DMS153 treated with DMSO at 0.1 percent for 48 hours (cell line): ENCODE results near the gene SLC38A8.

Source experiments
- DNase-seq: peaks from one replicate; lab custom pipeline; 2025; ENCODE audit not compliant: unreplicated experiment; lab: John Stamatoyannopoulos, UW

Gene SLC38A8

DNA sequence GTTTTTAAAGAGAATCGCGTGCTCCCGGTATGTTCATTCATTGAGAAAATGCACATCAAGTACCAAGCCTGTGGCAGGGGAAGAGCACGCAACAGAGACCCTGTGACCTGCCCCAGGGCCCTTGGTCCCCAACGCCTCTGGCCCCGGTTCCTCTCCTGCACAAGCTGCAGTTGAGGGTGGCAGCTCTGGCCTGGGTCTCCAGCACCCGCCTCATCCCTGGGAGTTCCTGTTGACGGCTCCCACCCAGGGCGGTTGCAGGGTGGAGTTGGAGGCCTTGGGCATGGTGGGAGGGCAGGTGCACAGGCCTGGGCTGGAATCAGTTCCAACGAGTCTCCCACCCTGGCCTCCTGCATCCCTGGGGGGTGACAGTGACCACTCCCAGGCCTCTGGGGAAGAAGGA, 69.5 kb downstream of the SLC38A8 start:
- no peak for DNase-seq

DNA sequence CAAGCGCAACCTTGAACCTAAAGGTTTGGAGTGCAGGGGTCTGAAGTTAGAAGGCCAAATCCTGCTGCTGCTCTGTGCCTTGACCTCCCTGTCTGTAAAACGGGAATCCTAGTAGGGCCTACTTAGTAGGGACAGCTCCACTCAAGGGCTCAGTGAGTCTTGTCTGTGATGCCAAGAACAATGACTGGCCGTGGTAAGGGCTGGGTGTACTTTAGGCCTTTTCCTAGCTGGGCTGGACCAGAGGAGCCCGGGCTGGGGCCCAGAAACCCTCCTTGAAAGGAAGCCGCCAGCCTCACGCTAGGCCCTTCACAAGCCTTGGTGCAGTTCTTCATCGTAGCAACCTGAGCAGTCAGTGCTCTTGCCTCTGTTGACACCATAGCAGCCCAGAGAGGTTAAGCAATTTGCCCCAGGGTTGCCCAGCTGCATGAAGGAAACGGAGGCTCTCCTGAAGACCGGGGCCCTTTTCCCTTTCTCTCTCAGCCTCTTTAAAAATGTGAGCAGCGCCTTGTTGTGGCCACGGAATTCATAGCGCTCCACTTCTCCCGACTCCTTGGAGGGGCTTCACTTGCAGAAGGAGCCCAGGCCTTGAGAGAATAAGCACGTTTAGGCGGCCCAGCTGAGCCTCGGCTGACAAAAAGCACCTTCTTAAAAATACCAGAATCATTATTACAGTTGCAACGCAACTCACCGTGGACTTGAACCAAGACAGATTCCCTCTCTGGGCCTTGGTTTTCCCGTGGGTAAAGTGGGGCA, 70.2 kb downstream of the SLC38A8 start:
- DNase-seq: no peak

DNA sequence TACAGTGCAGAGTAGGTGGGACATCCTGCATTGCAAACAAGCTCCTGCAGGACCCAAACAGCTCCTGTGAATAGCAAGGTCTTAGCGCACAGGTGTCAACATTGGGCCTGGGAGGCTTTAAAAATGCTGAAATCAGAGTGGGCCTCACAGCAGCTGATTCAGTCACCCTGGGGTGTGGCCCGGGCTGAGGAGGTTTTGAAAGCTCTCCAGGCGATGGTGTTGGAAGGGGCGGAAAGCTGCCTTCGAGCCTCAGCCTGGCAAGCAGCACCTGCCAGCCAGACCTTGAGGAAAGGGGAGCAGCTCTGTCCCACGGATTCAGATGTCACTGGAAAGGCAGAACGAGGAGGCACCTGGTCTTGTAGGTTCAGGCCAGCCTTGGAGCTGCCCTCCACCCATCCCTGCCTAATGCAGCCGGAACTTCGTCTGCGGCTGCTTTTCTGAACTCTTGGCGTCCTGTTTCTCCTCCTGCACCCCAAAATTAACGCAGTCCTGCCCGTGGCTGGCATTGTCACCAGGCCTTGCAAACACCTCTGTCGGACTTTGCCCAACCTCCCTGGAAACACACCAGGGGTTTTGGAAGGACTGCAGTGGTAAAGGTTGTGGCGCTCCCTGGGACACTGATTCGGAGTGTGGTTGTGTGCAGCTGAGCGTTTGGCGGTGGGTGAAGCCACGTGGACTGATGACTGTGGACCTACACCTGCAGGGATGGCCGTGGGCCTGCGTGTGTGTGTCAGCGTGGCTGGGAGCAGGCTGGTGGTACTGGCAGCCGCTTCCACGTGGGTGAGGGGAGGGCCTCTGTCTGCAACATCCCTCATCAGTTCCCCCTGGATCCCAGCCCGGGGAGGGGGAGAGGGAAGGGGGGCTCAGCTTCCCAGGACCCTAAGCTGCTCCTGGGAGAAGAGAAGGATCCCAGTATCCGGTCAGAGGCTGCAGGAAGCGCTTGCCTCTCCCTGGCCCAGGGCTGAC, 71.1 kb downstream of the SLC38A8 start:
- DNase-seq: no peak

DNA sequence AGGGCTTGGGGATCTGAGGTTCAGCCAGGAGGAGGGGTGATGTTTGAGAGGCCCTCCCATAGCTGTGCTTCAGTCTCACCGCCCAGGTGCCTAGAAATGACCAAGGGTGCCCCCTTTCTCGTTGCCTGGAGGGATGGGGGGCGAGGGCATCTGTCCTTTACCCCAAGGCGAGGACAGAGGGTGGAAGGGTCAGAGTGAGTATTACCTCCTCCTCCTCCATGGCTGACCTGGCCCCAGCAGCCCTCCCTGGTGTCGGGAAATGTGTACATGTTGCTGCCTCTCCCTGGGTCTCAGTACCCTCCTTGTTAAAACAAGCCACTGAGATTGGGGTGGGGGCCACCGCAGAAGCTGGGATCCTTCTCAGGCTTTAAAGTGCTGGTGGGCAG, 72.2 kb downstream of the SLC38A8 start:
- no peak for DNase-seq

DNA sequence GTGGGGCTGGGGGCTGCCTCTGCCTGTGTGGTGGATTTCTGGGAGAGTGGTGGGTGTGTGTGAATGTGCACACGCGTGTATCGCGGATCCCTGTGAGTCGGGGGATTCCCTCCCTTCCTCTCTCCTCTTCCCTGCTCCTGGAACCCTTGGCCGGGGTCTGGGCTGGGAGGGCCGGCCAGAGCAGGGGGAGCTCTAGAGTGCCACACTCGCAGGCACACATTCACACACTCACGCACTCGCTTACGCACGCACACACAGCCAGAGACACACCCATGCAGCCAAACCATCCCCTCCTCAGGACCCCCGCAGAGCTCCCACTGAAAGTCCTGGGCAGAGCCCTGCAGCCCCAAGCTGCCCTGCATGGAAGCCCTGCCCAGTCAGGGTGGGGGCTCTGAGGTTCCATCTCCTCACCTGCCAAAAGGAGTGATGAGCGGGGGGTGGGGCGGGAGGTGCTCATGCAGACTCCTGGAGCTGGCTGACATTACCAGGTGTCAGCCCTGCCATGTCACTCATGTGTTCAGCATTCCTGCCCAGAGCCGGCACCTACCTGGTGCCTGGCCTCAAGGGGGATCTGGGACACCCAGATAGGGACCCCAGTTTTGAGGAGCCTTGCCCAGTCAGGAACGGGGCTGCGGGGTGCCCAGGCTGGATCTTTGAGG, 72.7 kb downstream of the SLC38A8 start:
- DNase-seq: no peak

DNA sequence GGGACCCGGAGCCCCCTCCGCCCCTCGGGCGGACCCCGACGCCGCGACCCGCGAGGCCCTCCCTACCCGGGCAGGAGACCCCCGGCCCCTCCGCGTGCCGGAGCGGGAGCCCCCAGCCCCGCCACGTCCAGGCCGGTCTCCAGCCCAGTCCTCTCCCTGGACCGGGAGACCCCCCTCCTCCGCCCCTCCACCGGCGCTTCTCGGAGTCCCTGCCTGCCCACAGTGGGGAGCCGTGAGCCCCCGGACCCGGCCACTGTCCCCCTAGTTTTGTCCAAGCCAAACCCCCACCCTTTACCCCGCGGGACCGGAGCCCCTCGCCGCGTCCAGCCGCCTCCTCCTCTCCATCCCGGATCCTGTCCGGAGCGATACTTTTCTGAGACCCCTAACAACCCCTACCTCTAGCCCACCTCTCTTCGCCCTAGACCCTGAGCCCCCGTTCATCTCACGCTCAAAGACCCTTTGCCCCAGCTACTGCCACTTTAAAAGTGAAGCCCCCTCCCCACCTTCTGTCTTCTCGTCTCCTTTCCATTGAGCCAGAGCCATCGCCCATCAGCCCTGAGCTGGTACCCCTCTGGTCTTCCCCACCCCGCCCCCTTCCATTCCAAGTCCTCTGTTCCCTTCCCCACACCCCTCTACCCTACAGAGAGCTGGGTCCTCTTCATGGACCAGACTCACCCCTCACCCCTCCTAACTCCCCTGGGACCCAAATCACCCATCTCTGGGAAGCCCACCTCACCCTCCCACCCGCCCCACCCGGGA, 73.5 kb downstream of the SLC38A8 start:
- DNase-seq: no peak

DNA sequence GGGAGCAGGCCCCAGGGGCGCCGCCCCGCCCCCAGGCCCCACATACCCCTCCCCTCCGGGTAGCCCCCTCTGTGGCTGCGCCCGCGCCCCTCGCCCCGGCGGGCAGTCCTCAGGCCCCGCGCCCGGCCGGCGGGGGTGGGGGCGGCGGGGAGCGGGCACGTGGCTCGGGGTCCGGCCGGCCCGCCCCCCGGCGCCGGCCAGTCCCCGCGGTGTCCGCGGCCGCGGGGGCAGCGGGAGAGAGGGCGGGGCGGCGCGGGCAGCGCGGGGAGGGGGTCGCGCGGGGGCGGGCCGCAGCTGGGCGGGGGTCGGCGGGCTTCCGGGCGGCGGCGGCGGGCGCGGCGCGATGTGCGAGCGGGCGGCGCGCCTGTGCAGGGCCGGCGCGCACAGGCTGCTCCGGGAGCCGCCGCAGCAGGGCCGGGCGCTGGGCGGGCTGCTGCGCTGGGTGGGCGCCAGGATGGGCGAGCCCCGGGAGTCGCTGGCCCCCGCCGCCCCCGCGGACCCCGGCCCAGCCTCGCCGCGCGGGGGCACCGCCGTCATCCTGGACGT, 74.2 kb downstream of the SLC38A8 start:
- DNase-seq: no peak

DNA sequence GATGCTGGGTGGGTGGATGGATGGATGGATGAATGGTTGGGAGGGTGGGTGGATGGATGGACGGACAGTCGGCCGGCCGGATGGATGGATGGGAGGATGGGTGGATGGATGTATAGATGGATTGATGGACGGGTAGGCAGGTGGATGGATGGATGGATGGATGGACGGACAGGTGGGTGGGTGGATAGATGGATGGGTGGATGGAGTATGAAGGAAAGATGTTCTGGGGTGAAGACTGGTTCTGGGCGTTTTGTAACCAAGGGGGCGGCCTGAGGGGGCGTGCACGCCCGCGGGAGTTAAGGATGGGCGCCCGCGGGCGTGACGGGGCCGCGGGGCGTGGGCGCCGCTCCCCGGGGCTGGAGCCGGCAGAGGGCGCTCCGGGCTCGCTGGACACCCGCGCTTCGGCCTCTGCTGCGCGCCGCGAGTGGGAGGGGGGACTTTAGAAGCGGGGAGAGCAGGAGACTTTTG, 74.7 kb downstream of the SLC38A8 start, which contains the start of gene NECAB2:
Gene NECAB2 (plus strand): TSS at position 407 of the 468 bp plus-strand sequence. CDS start 405 bp downstream, outside the sequence.
- DNase-seq: no peak

DNA sequence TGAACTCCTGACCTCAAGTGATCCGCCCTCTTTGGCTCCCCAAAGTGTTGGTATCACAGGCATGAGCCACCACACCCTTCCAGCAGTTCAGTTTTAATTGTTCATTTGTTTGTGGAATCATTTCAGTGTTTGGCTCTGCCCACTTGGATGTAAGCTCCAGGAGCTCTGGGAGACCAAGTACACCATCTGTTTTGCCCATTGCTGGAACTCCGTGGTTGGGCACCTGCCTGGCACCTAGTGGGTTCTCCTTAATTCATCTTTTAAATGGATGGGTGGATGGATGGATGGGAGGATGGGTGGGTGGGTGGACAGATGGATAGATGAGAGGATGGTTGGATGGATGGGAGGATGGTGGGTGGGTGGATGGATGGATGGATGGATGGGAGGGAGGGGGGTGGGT, 75.5 kb downstream of the SLC38A8 start:
- no peak for DNase-seq

DNA sequence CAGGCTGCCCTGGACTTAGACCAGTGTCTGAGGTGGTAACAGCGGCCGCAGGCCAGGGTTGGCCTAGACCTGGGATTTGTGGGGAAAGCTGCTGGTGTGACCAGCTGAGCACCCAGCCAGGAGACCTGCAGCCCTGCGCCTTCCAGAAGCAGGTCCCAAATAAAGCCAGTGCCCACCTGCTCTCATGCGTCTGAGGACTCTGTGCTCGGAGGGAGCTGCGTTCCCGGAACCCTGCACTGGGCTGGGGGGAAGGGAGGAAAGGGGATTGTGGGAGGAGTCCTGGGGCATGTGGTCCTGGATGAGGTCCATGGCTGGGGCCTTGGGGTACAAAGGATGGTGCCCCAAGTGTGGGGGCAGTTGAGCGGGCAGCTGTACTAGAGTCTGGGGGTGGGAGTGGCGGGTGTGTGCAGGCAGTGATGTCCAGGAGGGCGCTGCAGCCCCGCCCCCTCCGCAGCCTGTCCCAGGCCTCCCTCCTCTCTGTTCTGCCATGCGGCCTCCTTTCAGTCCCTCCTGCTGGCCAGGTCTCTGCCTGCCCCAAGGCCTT, 76.4 kb downstream of the SLC38A8 start:
- no peak for DNase-seq

DNA sequence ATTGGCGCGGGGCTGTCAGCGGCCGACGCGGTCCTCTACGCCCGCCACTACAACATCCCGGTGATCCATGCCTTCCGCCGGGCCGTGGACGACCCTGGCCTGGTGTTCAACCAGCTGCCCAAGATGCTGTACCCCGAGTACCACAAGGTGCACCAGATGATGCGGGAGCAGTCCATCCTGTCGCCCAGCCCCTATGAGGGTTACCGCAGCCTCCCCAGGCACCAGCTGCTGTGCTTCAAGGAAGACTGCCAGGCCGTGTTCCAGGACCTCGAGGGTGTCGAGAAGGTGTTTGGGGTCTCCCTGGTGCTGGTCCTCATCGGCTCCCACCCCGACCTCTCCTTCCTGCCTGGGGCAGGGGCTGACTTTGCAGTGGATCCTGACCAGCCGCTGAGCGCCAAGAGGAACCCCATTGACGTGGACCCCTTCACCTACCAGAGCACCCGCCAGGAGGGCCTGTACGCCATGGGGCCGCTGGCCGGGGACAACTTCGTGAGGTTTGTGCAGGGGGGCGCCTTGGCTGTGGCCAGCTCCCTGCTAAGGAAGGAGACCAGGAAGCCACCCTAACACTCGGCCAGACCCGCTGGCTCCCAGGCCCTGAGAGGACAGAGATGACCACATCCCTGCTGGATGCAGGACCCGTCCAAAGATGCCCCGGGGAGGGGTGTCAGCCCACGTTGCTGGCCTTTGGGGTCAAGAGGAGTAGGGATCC, 77.0 kb downstream of the SLC38A8 start:
- DNase-seq: no peak

DNA sequence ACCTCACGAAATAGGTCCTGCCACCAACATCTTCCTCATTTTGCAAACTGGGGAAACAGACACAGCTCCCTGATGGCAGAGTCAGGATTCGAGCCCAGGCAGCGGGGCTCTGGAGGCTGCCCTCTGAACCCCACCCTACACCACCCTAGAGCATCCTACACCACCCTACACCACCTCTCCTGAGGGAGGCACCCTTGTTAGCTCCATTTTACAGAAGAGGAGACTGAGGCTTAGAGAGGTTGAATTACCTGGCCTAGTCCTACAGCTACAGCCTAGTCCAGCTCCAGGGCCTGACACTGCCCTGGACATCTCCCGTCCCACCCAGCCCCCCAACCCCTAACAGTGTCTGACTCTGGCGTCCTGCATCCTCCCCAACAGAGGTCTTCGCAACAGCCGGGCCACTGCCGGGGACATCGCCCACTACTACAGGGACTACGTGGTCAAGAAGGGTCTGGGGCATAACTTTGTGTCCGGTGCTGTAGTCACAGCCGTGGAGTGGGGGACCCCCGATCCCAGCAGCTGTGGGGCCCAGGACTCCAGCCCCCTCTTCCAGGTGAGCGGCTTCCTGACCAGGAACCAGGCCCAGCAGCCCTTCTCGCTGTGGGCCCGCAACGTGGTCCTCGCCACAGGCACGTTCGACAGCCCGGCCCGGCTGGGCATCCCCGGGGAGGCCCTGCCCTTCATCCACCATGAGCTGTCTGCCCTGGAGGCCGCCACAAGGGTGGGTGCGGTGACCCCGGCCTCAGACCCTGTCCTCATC, 77.7 kb downstream of the SLC38A8 start:
- DNase-seq: no peak

DNA sequence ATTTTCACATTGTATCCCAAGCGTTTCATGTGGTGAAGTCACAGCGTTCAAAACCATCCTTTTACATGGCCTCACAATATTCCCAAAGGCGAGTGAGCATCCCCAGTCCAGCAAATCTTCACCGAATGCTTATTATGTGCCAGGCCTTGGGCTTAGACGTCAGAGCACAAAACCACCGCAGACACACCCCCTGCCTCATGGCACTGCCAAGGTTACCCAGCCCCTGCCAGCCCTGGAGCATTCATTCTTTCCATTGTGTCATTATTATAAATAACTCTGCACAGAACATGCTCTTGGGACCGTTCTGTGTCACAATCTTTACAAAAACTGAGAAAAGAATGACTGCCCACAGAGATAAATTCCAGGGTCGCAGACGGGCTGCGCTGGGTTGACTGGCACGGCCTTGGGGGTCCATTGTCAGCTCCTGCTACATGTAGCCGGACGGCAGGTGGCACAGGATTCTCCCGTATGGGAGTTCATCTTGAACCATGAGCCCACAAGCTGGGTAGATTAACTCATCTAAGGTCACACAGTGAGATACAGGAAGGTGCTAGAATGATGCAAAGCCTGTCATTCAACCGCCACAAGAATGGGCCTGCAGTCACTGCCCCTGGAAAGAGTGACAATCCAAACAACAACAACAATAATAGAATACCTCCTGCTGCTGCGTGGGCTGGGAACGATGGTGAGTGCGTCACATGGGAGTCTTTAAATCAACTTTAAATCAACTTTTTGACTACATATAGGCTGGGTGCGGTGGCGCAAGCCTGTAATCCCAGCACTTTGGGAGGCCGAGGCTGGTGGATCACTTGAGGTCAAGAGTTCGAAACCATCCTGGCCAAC, 79.1 kb downstream of the SLC38A8 start:
- DNase-seq: no peak

DNA sequence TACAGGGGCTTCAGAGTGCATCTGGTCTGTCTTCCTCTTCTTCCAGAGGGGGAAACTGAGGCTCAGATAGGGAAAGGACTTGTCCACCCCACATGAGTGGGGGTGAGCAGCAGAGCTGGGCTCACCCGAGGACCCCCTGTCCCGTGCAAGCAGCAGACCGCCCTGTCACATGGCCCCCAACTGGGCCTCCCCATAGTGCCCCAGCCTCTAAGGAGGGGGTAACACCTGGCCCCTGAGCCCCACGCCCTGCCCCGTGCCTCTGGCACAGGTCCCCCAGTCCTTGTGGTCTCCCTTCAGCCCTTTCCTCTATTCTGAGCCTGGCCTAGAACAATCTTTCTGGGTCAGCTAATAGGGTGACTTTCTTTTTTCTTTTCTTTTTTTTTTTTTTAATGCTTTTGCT, 81.0 kb downstream of the SLC38A8 start:
- DNase-seq: no peak

DNA sequence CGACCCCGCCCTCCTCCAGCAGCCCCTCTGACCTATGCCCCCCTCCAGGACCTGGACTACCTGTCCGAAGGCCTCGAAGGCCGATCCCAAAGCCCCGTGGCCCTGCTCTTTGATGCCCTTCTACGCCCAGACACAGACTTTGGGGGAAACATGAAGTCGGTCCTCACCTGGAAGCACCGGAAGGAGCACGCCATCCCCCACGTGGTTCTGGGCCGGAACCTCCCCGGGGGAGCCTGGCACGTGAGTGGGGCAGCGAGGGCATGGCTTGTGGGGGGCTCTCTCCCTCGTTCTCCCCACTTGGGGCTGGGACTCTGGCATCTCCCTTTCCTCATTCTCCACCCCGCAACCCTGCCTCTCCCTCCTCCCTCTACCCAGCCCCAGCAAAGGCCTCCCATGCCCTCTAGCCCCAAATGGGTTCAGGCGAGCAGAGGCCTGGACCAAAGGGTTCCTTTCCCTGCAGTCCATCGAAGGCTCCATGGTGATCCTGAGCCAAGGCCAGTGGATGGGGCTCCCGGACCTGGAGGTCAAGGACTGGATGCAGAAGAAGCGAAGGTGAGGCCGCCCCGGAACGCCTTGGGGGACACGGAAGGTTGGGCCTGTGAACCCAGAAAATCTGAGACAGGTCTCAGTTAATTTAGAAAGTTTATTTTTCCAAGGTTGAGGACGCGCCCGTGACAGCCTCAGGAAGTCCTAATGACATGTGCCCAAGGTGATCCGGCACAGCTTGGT, 81.9 kb downstream of the SLC38A8 start:
- DNase-seq: no peak
